Right atrium auricular region (tissue), 2 donors: ENCODE data around the gene SPART. TPM values are rescaled to one million over a fixed set of nuclear protein-coding genes. Genes with fewer than 3 reads are reported as not detected.

Source experiments
- DNase-seq: peaks from one replicate; pipeline ENCODE4 v3.0.0-alpha.2; 2019; ENCODE audit warnings: low spot score
- H3K27ac ChIP-seq, 2 donors: fragments of 200-600 bp; sonication (generic); 1 replicate in 1 of 2; 2 replicates in 1 of 2; pipeline ENCODE4 v1.5.1; 2016 to 2019
- H3K27me3 ChIP-seq, 2 donors: fragments of 200-600 bp; sonication (generic); one replicate each; pipeline versions ENCODE4 v1.5.1 to v1.6.0; 2017 to 2019
- H3K36me3 ChIP-seq: fragments of 200-600 bp; sonication (generic); one replicate; pipeline ENCODE4 v1.5.1; 2016
- H3K4me1 ChIP-seq, 2 donors: fragments of 200-600 bp; sonication (generic); one replicate each; pipeline versions ENCODE4 v1.5.1 to v1.6.0; 2017 to 2019
- H3K4me3 ChIP-seq, 2 donors: fragments of 200-600 bp; sonication (generic); 1 replicate in 1 of 2; 2 replicates in 1 of 2; pipeline ENCODE4 v1.5.1; 2017 to 2019; ENCODE audit warnings: mild to moderate bottlenecking in 1 of 2, moderate library complexity in 1 of 2
- H3K9me3 ChIP-seq, 2 donors: fragments of 200-600 bp; sonication (generic); one replicate each; pipeline ENCODE4 v1.5.1; 2019
- total RNA-seq, 2 donors: library from RNA; depleted of rRNA; stranded (reverse); fragments of >200 nt; gene quantifications; one replicate each; pipeline ENCODE4 v1.1.0, GENCODE V29; 2016
- TF ChIP-seq, protein P1 (sequence below), 2 donors: fragments of 200-600 bp; sonication (generic); IDR thresholded peaks; one replicate each; pipeline ENCODE4 v1.5.1; 2019; ENCODE audit warnings: antibody characterized with exemption in 2 of 2

The SPART gene
- total RNA-seq, 2 donors from 2014 or later, result 34.1 to 36.3 TPM

- no peak overlapping the region for H3K27ac ChIP-seq
- no peaks in the 10 kb centered on the region for H3K9me3 ChIP-seq
These were observed 1.5 kb upstream of the SPART start for GRCh38 chr13:36347531-36348210.

GRCh38 chr13:36345438-36346221 is 564 bp downstream of the SPART start:
- TF ChIP-seq, protein P1, sequence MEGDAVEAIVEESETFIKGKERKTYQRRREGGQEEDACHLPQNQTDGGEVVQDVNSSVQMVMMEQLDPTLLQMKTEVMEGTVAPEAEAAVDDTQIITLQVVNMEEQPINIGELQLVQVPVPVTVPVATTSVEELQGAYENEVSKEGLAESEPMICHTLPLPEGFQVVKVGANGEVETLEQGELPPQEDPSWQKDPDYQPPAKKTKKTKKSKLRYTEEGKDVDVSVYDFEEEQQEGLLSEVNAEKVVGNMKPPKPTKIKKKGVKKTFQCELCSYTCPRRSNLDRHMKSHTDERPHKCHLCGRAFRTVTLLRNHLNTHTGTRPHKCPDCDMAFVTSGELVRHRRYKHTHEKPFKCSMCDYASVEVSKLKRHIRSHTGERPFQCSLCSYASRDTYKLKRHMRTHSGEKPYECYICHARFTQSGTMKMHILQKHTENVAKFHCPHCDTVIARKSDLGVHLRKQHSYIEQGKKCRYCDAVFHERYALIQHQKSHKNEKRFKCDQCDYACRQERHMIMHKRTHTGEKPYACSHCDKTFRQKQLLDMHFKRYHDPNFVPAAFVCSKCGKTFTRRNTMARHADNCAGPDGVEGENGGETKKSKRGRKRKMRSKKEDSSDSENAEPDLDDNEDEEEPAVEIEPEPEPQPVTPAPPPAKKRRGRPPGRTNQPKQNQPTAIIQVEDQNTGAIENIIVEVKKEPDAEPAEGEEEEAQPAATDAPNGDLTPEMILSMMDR (IDR thresholded peaks at IDR 0.05), result no peak
- peak; percentile 91 for DNase-seq
- Histone ChIP-seq H3K4me1 (peaks cover 0 to 22% of the 10 kb centered on the region in 2 donors), H3K4me3 (peak overlapping the region; percentile 78 to 93), H3K9me3 (no peaks in the 10 kb centered on the region), H3K36me3 (no peaks in the 10 kb centered on the region), H3K27me3 (no peaks in the 10 kb centered on the region), H3K27ac (peak overlapping the region; percentile 98 to 100)

More at GRCh38 chr13:36347531-36348210, 1.5 kb upstream of the SPART start:
- DNase-seq, result no peak
- peaks cover 0 to 16% of the 10 kb centered on the region in 2 donors for H3K4me1 ChIP-seq
- TF ChIP-seq, protein P1 (IDR thresholded peaks at IDR 0.05), result no peak
- no peak overlapping the region for H3K4me3 ChIP-seq
- H3K27me3 ChIP-seq, result no peaks in the 10 kb centered on the region
- H3K36me3 ChIP-seq, result no peaks in the 10 kb centered on the region

DNA sequence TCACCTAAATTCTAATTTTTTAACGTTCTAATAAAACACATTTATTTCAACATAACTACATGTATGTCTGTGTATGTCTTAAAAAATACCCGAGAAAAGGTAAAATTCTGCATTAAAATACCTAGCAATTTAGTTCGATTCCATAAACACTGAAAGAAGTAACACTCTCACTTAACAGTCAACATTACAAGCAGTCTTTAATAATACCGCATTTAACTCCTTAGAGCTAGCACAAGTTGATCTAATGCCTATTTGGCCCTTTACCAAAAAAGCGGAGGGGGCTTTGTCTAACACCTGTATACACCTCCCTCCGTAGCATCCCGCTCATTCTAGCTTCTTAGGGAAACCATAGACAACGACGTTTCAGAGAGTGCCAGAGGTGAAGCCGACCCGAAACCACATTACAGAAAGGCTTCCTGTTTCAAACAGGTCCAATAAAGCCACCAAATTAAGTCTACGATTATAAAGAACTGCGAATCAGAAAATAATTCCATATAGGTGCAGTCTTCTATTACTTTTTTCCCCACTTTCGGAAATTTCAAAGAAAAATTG is 1.2 kb downstream of the SPART start:
- peak overlapping the region; percentile 78 to 93 for H3K4me3 ChIP-seq
- no peaks in the 10 kb centered on the region for H3K36me3 ChIP-seq
- DNase-seq, result no peak
- peak overlapping the region; percentile 98 to 100 for H3K27ac ChIP-seq
- no peaks in the 10 kb centered on the region for H3K9me3 ChIP-seq
- H3K4me1 ChIP-seq, result peaks cover 0 to 22% of the 10 kb centered on the region in 2 donors
- TF ChIP-seq, protein P1 (IDR thresholded peaks at IDR 0.05), result no peak
- no peaks in the 10 kb centered on the region for H3K27me3 ChIP-seq

DNA sequence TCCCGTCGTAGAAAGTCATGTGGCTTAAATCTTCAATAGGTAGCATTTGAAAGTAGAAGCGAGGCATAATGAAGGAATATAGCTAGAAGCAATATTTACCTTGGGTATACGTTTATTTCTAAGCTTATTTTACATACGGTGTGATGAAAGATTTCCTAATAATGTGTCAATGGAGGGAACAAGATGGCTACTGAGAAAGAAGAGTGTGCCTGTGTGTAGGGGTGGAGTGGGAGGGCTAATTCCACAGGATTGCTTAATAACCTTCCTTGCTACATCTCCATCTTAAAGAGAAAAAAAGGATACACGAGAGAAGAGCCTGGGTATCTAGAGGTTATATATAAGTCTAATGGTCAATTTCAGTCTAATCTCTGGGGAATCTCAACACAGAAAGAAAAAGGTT is 2.0 kb downstream of the SPART start:
- no peaks in the 10 kb centered on the region for H3K36me3 ChIP-seq
- DNase-seq, result no peak
- peaks cover 0 to 22% of the 10 kb centered on the region in 2 donors for H3K4me1 ChIP-seq
- no peaks in the 10 kb centered on the region for H3K9me3 ChIP-seq
- TF ChIP-seq, protein P1 (IDR thresholded peaks at IDR 0.05), result no peak
- H3K27ac ChIP-seq, result peak overlapping the region; percentile 98 to 100
- no peaks in the 10 kb centered on the region for H3K27me3 ChIP-seq
- no peak overlapping the region for H3K4me3 ChIP-seq

- TF ChIP-seq, protein P1 (IDR thresholded peaks at IDR 0.05), result no peak
- no peaks in the 10 kb centered on the region for H3K27me3 ChIP-seq
- no peak overlapping the region for H3K4me3 ChIP-seq
- peaks cover 0 to 22% of the 10 kb centered on the region in 2 donors for H3K4me1 ChIP-seq
- H3K27ac ChIP-seq, result peak overlapping the region; percentile 98 to 100
- no peaks in the 10 kb centered on the region for H3K9me3 ChIP-seq
- no peak for DNase-seq
- no peaks in the 10 kb centered on the region for H3K36me3 ChIP-seq
These were observed 2.4 kb downstream of the SPART start for GRCh38 chr13:36343766-36344165.
